Cardiac muscle cell (in vitro differentiated cells and primary cell): ENCODE data around the gene CALM3. TPM values are rescaled to one million over a fixed set of nuclear protein-coding genes. Genes with fewer than 3 reads are reported as not detected.

Experiments
- DNase-seq, 2 donors: peaks; one replicate each; pipeline versions ENCODE4 v3.0.0 to v3.0.0-alpha.2; 2010 to 2017; ENCODE audit warnings: low read depth in 1 of 2, low spot score in 1 of 2
- H3K27ac ChIP-seq: fragments of 200-600 bp; sonication (generic); 2 replicates; pipeline ENCODE4 v1.5.1; 2016
- H3K27me3 ChIP-seq: fragments of 200-600 bp; sonication (generic); 2 replicates; pipeline ENCODE4 v1.6.0; 2016; ENCODE audit warnings: control low read depth
- H3K36me3 ChIP-seq: fragments of 200-600 bp; sonication (generic); 2 replicates; pipeline ENCODE4 v1.5.1; 2016; ENCODE audit warnings: control low read depth
- H3K4me1 ChIP-seq: fragments of 200-600 bp; sonication (generic); 2 replicates; pipeline ENCODE4 v1.8.1; 2017; ENCODE audit warnings: low read depth, mild to moderate bottlenecking, mixed run types
- H3K4me3 ChIP-seq: fragments of 200-600 bp; sonication (generic); 2 replicates; pipeline ENCODE4 v1.5.1; 2016; ENCODE audit warnings: mild to moderate bottlenecking
- H3K9me3 ChIP-seq: fragments of 200-600 bp; sonication (generic); 2 replicates; pipeline ENCODE4 v1.5.1; 2017; ENCODE audit warnings: low read depth, mild to moderate bottlenecking, control low read depth
- polyA plus RNA-seq: library from polyadenylated mRNA; unstranded; fragments of >200 nt; fragmentation: Nextera tagmentation; extraction: Ambion mirVana; gene quantifications from 2 replicates; pipeline ENCODE4 v1.2.1, GENCODE V29; 2016
- total RNA-seq: library from RNA; depleted of rRNA; stranded (reverse); fragments of >200 nt; gene quantifications from 2 replicates; pipeline ENCODE4 v1.2.3, GENCODE V29; 2016
- TF ChIP-seq, protein P1 (sequence below): IDR thresholded peaks from 2 replicates; pipeline ENCODE4 v1.5.1; 2012; ENCODE audit warnings: low read depth, mild to moderate bottlenecking, low read length

CALM3 gene
- total and polyA plus RNA-seq, 2 experiments from 2014 or later = 412 to 867 TPM

DNA sequence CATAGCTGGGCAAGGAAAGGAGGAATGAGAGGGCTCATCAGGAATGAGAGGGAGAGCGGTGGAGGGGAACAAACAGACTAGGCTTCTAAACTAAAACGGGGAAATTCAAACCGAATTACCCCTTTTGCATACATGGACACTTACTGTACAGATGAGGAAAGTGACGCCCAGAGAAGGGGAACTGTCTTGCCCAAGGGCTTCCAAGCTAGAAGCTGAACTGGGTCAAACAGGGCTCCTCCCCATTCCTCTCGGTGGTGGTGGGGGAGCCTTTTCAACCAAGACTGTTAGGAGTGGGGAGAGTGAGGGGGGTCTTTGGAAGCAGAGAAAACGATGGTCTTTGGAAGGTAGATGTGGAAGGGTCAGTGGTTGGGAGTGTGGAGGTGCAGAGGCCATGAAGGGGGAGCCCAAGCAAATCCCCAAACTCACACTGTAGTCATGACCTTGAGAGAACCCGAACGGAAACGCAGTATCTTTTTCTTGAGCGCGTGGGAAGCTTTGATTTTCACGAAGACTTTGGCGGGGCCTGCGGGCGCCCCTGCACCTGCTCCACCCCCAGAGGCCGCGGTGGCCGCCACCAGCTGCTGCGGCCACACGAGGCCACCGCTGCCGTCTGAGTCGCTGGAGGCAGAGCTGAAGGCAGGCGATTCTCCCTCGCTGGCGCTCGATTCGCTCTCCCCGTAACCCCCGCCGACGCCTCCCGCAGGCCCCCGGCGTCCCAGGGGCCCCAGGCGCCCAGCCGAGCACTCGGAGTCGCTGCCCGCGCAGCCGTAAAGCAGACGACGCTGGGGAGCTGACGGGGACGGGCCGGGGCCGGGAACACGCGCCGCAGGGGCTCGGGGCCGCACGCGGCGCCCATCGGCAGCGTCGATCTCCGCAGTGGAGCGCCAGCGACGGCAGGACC lies 47.2 kb downstream of the CALM3 start:
- Histone ChIP-seq H3K4me1 (no peaks in the 10 kb centered on the region), H3K9me3 (no peaks in the 10 kb centered on the region), H3K4me3 (no peak overlapping the region), H3K27ac (no peak overlapping the region), H3K27me3 (peaks cover 9% of the 10 kb centered on the region), H3K36me3 (peaks cover 10% of the 10 kb centered on the region)
- no peak for DNase-seq
- TF ChIP-seq, protein P1, sequence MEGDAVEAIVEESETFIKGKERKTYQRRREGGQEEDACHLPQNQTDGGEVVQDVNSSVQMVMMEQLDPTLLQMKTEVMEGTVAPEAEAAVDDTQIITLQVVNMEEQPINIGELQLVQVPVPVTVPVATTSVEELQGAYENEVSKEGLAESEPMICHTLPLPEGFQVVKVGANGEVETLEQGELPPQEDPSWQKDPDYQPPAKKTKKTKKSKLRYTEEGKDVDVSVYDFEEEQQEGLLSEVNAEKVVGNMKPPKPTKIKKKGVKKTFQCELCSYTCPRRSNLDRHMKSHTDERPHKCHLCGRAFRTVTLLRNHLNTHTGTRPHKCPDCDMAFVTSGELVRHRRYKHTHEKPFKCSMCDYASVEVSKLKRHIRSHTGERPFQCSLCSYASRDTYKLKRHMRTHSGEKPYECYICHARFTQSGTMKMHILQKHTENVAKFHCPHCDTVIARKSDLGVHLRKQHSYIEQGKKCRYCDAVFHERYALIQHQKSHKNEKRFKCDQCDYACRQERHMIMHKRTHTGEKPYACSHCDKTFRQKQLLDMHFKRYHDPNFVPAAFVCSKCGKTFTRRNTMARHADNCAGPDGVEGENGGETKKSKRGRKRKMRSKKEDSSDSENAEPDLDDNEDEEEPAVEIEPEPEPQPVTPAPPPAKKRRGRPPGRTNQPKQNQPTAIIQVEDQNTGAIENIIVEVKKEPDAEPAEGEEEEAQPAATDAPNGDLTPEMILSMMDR = no peak

DNA sequence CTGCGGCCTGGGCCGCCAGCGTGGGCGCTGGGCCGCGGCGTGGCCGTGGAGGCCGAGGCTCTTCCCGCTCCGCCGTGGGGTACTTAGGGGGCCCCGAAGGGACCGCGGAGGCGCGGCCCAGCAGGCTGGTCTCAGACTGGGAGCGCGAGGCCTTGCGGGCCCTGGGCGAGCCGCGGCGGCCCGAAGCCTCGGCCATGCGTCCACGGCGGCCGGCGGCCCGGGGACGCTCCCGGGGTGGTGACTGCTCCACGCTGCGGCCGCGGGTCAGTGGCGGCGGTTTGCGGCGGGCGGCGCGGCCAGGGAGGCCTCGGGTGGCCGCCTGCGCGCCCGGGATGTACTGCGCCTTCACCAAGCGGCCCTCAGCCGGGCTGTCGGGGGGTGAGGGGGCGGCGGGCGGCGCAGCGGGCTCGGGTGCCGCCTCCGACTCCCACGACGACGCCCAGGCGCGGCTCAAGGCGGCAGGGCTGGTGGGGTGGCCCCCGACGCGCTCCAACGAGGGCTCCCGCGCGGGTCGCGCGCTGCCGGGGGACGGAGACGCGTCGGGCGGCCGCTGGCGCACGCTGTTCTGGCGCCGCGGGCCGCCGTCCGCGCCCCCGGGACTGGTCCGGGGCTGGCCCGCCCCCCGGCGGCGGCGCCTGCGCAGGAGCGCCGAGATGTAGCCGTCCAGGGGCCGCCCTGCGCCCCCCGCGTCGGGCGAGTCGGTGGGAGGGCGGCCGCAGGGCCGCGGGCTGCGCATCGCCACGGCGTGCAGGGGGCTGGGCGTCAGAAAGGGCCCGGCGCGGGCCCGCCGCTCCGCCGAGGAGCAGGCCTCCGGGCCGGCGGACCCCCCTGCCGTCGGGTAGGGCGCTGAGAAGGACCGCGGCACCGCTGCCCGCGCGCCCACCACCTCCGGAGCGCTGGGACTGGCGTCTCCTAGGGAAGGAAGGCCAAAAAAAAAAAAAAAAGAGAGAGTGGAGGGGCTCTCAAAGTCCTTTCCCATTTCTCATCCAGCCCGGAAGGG lies 48.1 kb downstream of the CALM3 start:
- Histone ChIP-seq H3K4me3 (no peak overlapping the region), H3K27me3 (peaks cover 9% of the 10 kb centered on the region), H3K27ac (no peak overlapping the region), H3K4me1 (peaks cover 5% of the 10 kb centered on the region), H3K36me3 (peaks cover 10% of the 10 kb centered on the region), H3K9me3 (no peaks in the 10 kb centered on the region)
- no peak for DNase-seq
- TF ChIP-seq, protein P1 = no peak

DNA sequence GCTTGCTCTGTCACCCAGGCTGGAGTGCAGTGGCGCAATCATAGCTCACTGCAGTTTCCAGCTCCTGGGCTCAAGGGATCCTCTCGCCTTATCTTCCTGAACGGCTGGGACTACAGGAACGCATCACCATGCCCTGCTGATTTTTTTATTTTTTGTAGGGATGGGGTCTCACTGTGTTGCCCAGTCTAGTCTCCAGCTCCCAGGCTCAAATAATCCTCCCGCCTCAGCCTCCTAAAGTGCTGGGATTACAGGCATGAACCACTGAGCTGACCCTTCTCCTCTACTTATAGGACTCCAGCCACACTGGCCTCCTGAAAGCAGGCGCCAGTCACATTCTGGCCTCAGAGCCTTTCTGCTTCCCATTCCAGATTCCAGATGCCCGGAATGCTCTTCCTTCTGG lies 49.3 kb downstream of the CALM3 start:
- no peak overlapping the region for H3K27ac ChIP-seq
- TF ChIP-seq, protein P1 = no peak
- no peak overlapping the region for H3K4me3 ChIP-seq
- H3K4me1 ChIP-seq = peaks cover 17% of the 10 kb centered on the region
- no peaks in the 10 kb centered on the region for H3K9me3 ChIP-seq
- no peak for DNase-seq
- peaks cover 10% of the 10 kb centered on the region for H3K36me3 ChIP-seq
- peaks cover 9% of the 10 kb centered on the region for H3K27me3 ChIP-seq

DNA sequence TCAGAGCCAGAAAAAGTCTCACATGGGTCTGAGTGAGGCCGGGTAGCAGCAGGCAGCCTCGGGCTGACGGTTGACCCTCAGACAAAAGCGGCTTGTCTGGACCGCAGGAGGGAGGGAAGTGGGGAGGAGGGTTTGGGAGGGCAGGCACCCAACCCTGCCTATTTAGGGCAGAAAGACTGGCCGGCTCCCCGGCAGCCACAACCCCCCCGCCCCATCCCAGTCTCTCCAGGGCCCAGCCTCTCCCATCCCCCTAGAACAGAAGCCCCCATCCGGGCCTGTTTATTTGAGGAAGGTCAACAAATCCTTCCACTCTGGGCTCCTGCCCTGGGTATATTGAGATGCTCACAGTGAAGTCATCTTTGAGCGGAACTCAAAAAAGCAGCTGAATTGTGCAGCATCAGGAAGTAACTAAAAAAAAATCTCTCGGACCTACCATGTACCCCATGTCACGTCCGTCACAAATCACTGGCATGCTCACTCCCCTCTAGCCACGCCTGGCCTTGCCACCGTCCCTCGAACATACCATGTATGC lies 53.6 kb downstream of the CALM3 start:
- TF ChIP-seq, protein P1 = no peak
- H3K27ac ChIP-seq = peak overlapping the region; percentile 63
- H3K4me1 ChIP-seq = peaks cover 24% of the 10 kb centered on the region
- peak; percentile 26 to 43 for DNase-seq
- H3K9me3 ChIP-seq = no peaks in the 10 kb centered on the region
- H3K27me3 ChIP-seq = no peaks in the 10 kb centered on the region
- H3K4me3 ChIP-seq = no peak overlapping the region
- peaks cover 10% of the 10 kb centered on the region for H3K36me3 ChIP-seq

DNA sequence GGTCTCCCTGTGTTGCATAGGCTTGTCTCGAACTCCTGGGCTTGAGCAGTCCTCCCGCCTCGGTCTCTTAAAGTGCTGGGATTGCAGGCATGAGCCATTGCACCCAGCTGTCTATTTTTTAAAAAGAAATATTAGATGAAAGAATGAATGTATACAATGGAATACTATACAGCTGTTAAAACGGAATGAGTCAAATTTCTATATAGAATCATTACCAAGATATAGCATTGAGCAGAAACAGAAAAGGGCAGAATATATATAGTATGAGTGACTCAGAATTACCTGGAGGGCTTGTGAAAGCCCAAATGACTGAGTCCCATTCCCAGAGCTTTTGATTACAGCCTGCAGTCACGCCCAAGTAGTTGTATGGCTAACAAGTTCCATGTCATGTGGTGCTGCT lies 55.4 kb downstream of the CALM3 start:
- TF ChIP-seq, protein P1 = no peak

More for the DNA sequence above, 55.4 kb downstream of the CALM3 start:
- Histone ChIP-seq H3K4me3 (no peak overlapping the region), H3K4me1 (peaks cover 24% of the 10 kb centered on the region), H3K9me3 (no peaks in the 10 kb centered on the region), H3K36me3 (peaks cover 7% of the 10 kb centered on the region), H3K27ac (peak overlapping the region; percentile 29), H3K27me3 (no peaks in the 10 kb centered on the region)
- no peak for DNase-seq
